22Rv1 (cell line): Measurements from ENCODE around the gene PROSER2.

Experiments used
- H3K27ac ChIP-seq: fragments of 450-650 bp; 2 replicates; pipeline ENCODE4 v1.5.1; 2017
- CTCF ChIP-seq: fragments of 450-650 bp; IDR thresholded peaks from 2 replicates; pipeline ENCODE4 v1.5.1; 2017; ENCODE audit warnings: mild to moderate bottlenecking
- ZFX ChIP-seq: fragments of 450-650 bp; IDR thresholded peaks from 2 replicates; pipeline ENCODE4 v1.6.1; 2017; ENCODE audit warnings: antibody characterized with exemption, borderline replicate concordance

Gene PROSER2

GRCh38 chr10:11856678-11857077 lies 33.5 kb downstream of the PROSER2 start:
- TF ChIP-seq ZFX (no peak), CTCF (no peak)
- no peak overlapping the region for H3K27ac ChIP-seq

GRCh38 chr10:11858093-11858492 lies 34.9 kb downstream of the PROSER2 start:
- no peak overlapping the region for H3K27ac ChIP-seq
- no peak for TF ChIP-seq ZFX
- TF ChIP-seq CTCF = no peak

DNA sequence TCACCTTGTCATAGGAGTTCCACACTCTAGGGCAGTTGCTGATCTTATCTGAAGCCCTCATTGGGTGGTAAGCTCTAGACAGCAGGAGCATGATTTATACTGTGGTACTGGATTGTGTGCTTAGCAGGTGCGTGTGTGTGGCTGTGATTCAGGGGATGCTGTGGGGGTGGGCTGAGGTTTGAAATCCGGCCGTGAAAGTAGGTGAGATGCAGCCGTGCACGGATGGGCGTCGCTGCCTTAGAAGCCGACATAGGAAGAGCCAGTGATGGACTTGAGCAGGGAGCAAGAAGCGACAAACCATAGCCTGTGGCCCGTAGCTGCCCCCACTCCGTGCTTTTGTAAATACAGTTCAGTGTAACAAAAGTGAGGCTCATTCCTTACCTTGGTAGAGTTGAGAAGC lies 38.2 kb downstream of the PROSER2 start:
- H3K27ac ChIP-seq = no peak overlapping the region
- TF ChIP-seq ZFX (no peak), CTCF (no peak)

GRCh38 chr10:11861811-11862428 lies 38.8 kb downstream of the PROSER2 start:
- no peak overlapping the region for H3K27ac ChIP-seq
- no peak for TF ChIP-seq ZFX
- no peak for TF ChIP-seq CTCF

DNA sequence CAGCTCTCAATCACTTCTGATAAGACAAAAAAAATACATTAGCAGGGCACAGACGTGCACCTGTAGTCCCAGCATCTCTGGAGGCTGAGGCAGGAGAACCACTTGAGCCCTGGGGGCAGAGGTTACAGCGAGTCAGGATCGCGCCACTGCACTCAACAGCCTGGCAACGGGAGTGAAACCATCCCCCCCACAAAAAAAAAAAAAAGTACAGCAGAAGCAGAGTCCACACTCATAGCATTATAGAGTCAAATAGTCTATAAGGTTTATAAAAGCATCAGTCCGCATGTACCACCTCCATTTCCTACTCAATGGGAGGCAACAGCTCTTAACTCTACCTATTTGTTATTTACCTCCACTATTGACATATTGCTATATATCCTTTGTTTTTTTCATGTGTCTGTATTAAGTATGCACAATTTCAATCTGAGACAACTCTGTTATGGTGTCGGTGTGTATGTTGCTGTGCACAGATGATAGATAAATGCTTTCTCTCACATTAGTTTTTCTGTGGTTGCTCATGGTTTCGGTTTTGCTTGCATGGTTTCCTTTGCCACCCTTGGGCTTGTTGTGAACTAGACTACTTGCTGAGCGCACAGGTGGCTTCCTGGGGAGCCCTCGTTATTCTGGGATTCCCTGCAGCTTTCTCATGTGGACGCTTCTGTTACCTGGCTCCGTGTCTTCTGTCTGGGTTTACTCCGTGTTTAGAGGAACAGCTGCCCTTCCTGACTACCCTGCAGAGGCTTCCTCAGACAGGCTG lies 40.4 kb downstream of the PROSER2 start:
- no peak for TF ChIP-seq CTCF
- no peak for TF ChIP-seq ZFX
- no peak overlapping the region for H3K27ac ChIP-seq

DNA sequence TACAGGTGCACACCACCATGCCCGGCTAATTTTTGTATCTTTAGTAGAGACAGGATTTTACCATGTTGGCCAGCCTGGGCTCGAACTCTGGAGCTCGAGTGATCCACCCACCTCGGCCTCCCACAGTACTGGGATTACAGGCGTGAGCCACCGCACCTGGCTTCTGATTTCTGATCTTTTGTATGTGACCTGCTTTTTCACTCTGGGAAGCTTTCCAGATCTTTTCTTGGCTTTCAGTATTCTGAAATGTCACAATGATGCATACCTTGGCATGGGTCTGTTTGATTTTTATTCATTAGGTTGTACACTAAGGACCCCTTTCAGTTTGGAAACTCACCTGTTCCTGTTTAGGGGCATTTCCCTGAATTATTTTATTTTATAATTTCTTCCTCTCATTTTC lies 41.6 kb downstream of the PROSER2 start:
- H3K27ac ChIP-seq = no peak overlapping the region
- TF ChIP-seq ZFX = no peak

GRCh38 chr10:11865561-11865960 lies 42.4 kb downstream of the PROSER2 start:
- TF ChIP-seq CTCF (no peak), ZFX (no peak)
- H3K27ac ChIP-seq = no peak overlapping the region
